Measurements from ENCODE around the gene NEK10.

The NEK10 gene

DNA sequence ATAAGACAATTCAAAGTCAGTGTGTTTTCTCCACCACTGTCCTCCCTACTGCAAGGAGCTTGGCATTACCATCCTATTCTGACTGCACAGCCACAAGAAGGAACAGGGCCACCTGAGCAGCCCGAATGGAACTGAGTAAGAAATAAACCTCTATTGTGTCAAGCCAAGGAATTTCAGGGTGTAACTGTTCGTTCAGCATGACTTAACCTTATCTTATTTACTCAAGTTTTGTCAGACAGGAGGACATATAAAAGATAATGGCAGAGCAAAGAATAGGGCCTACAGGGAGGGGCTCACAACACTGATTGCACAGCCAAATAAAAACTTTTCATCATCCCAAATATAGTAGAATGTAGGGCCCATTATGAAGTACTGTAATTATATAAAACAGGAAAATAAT lies 236.1 kb downstream of the NEK10 start:
- no peak for DNase-seq (ENCODE audit: low read depth)
- H3K4me3 ChIP-seq (ENCODE audit: low read depth, low read length), result no peak overlapping the region

GRCh38 chr3:27130796-27131195 lies 238.4 kb downstream of the NEK10 start:
- DNase-seq (ENCODE audit: low read depth), result no peak
- no peak overlapping the region for H3K4me3 ChIP-seq (ENCODE audit: low read depth, low read length)

- DNase-seq (ENCODE audit: low read depth), result no peak
These were observed 241.3 kb downstream of the NEK10 start for GRCh38 chr3:27127879-27128278.

DNA sequence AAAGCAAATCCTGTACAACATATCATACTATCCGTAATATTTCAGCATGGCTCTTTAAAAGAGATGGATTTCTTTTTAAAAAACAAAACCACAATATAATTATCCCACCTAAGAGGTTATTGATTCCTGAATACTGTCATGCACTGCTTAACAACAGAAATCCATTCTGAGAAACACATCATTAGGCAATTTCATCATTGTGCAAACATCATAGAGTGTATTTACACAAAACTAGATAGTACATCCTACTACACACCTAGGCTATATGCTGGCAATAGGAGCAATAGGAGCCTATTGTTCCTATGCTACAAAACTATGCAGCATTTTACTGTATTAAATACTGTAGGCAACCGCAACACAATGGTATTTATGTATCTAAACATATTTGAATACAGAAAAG lies 242.0 kb downstream of the NEK10 start:
- H3K4me3 ChIP-seq (ENCODE audit: low read depth, low read length), result no peak overlapping the region
- no peak for DNase-seq (ENCODE audit: low read depth)

More at GRCh38 chr3:27127879-27128278, 241.3 kb downstream of the NEK10 start:
- no peak overlapping the region for H3K4me3 ChIP-seq (ENCODE audit: low read depth, low read length)

DNA sequence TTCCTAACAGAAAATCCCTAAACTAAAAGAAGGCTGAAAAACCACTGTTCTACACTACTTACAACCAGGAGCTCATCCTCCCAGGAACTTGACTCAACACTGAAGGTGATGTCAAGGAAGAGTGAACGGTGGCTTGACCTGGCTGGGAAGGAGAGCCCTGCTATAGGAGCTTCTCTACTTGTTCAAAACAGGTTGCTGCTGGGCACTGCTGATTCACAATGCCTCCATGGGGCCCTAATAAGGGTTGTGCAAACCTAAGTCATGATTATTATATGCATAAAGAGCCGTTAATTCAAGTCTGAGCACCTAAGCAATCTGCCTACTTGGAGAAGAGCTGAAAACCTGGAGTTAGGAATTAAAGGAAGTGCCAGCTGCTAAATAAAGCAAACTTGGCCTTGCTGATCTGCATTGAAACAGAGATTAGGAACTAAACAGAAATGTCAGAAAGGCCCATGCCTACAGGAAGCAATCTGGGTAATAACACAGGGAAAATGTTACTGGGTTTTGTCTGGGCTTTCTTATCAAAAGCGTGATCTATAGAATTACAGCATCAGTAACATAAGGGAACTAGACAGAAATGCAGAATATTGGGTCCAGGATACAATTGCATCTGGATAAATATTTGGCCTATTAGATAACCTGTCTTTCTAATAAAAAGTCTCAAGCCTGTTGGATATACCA lies 243.2 kb downstream of the NEK10 start:
- H3K4me3 ChIP-seq (ENCODE audit: low read depth, low read length), result no peak overlapping the region
- no peak for DNase-seq (ENCODE audit: low read depth)

GRCh38 chr3:27119639-27120038 lies 249.5 kb downstream of the NEK10 start:
- no peak for DNase-seq (ENCODE audit: low read depth)
- H3K4me3 ChIP-seq (ENCODE audit: low read depth, low read length), result no peak overlapping the region

DNA sequence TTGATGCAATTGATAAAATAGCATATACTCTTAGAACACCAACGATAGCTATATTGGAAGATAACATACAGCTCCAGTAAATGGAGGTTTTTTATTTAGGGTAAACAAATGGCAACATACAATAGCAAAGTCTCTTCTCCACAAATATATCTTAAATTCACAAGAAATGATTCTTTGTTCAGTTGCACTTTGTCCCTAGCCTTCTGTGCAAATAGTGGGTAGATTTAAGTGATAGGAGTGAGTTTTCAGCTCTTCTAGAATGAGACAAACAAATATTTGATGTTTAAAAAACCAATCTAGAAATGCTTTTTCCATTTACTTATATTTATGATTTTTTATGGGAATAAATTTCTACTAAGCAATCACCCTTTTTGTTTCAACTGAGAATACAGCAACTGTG lies 253.8 kb downstream of the NEK10 start:
- DNase-seq (ENCODE audit: low read depth), result no peak
- H3K4me3 ChIP-seq (ENCODE audit: low read depth, low read length), result no peak overlapping the region

GRCh38 chr3:27114684-27115083 lies 254.5 kb downstream of the NEK10 start:
- DNase-seq (ENCODE audit: low read depth), result peak; percentile 10
- H3K4me3 ChIP-seq (ENCODE audit: low read depth, low read length), result no peak overlapping the region

DNA sequence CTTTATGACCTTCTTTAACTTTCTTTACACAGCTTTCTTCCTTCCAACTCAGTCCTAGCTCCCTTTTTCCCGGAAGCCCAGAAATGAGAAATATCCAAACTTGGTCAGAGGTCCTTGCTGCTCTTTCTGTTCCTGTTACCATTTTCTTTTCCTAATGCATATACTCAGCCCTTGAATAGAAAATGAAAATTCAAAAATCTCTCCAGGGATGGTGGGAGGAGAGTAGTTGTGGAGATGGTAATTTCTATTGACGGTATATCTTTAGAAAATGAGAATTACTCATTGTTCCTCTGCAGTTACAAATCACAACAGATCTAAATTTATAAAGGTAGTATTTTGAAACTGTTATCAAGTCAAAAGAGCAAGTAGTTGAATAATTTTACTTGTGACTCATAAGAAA lies 255.1 kb downstream of the NEK10 start:
- DNase-seq (ENCODE audit: low read depth), result no peak
- H3K4me3 ChIP-seq (ENCODE audit: low read depth, low read length), result no peak overlapping the region

GRCh38 chr3:27110020-27110419 lies 259.2 kb downstream of the NEK10 start:
- H3K4me3 ChIP-seq (ENCODE audit: low read depth, low read length), result no peak overlapping the region
- no peak for DNase-seq (ENCODE audit: low read depth)

DNA sequence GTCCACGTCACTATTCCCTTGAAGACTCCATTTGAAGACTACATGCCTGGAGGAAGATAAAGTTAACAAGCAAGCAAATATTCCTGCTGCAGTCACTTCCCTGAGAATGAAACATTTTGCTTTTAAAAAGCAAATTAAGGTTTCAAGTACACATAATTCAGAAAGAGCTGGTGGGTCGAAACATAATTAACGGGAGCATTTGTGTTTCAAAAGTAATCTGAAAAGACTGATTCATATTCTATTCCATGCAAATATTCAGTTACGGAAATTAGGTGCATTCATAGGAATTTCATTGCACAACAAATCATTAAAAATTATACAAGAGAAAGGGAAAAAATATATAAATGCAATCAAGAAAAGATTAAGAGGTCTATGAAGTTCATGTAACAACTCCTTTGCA lies 260.9 kb downstream of the NEK10 start:
- H3K4me3 ChIP-seq (ENCODE audit: low read depth, low read length), result no peak overlapping the region
- no peak for DNase-seq (ENCODE audit: low read depth)

DNA sequence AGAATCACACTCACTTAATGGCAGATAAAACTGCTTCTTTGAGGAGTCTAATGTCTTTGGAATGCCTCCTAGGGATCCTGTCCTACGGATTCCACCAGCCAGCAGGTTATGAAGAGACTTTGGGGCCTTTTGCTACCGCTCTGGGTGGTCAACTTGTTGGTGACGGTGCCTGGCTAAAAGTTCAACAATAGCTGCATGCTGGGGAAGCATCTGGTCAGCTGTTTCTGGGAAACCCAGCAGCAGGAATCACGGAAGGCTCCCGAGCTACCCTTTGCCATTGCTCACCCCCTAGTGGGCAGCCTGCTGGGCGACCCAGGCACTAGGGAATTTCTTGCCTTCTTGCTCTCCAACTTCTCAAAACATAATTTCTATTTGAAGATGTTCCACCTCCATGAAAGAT lies 263.3 kb downstream of the NEK10 start:
- DNase-seq (ENCODE audit: low read depth), result no peak

GRCh38 chr3:27097182-27097581 lies 272.0 kb downstream of the NEK10 start:
- no peak overlapping the region for H3K4me3 ChIP-seq (ENCODE audit: low read depth, low read length)
- no peak for DNase-seq (ENCODE audit: low read depth)

More for the DNA sequence above, 263.3 kb downstream of the NEK10 start:
- H3K4me3 ChIP-seq (ENCODE audit: low read depth, low read length), result no peak overlapping the region

DNA sequence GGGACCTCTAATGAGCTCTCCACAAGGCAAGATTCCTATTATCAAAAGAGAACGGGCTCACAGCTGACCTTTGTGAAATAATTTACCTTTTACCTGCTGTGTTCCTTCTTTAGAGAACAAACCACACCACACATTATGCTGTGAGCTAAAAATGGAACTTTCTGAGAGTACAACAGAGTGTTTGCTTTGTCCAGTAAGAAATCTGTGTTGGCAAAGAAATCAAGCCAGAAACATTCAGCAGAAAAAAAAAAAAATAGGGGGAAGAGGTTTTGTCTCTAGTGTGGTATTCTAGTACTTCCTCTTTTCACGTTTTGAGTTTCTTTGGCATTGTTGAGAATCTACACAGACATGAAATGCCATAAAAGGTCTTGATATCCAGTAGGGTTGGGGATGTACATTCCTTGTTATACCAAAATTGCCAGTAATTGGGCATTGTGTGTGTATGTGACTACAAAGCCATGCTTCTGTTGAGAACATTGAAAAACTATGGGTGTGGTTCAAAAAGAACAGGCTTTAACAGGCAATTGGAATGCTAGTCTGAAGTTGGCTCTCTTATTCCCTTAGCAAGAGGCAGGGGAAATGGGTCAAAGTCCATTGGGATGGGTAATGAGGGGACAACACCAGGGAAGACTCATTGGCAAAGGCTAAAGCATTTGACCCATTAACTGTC lies 273.5 kb downstream of the NEK10 start:
- DNase-seq (ENCODE audit: low read depth), result no peak
- H3K4me3 ChIP-seq (ENCODE audit: low read depth, low read length), result no peak overlapping the region

DNA sequence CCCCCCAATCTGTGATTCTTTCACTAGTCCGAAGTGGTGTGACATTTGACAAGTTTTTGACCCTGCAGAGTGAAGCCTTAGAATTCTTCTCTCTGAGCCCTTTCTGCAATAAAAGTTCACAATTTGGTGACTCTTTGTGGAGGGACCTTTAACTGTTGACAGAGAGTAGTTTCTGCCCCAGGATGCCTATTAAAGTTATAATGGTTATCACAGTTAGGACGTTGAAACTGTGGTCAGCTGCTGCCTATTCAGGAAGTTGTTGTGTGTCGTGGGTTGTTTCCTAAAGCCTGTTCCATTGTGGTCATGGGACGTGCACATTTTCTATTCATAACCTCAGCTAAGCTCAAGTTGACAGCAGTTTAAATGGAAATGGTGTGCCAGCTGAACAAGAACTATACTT lies 274.5 kb downstream of the NEK10 start:
- DNase-seq (ENCODE audit: low read depth), result no peak
- H3K4me3 ChIP-seq (ENCODE audit: low read depth, low read length), result no peak overlapping the region

- no peak for DNase-seq (ENCODE audit: low read depth)
- no peak overlapping the region for H3K4me3 ChIP-seq (ENCODE audit: low read depth, low read length)
These were observed 275.4 kb downstream of the NEK10 start for GRCh38 chr3:27093771-27094170.

- DNase-seq (ENCODE audit: low read depth), result no peak
- H3K4me3 ChIP-seq (ENCODE audit: low read depth, low read length), result no peak overlapping the region
These were observed 278.7 kb downstream of the NEK10 start for GRCh38 chr3:27090275-27091041.

GRCh38 chr3:27089645-27090044 lies 279.5 kb downstream of the NEK10 start:
- DNase-seq (ENCODE audit: low read depth), result no peak

GRCh38 chr3:27089068-27089467 lies 280.1 kb downstream of the NEK10 start:
- no peak overlapping the region for H3K4me3 ChIP-seq (ENCODE audit: low read depth, low read length)
- DNase-seq (ENCODE audit: low read depth), result no peak

More at GRCh38 chr3:27089645-27090044, 279.5 kb downstream of the NEK10 start:
- no peak overlapping the region for H3K4me3 ChIP-seq (ENCODE audit: low read depth, low read length)
